A673 (cell line): ENCODE measurements around the gene SLC22A15. TPM values are rescaled to one million over a fixed set of nuclear protein-coding genes. Genes with fewer than 3 reads are reported as not detected.

Source experiments
- BruUV-seq: library from RNA; stranded (reverse); fragments of 400-500 nt; replicated peaks from 2 replicates; lab custom pipeline; 2021; lab: Mats Ljungman, UMichigan
- CTCF ChIA-PET: fragments of 300-600 bp; sonication (Branson Sonifier 250); formaldehyde crosslinking; loops from one replicate; lab custom pipeline; 2022; ENCODE audit warnings: antibody characterized with exemption; lab: Charles Lee
- POLR2A ChIA-PET: fragments of 300-600 bp; sonication (Branson Sonifier 250); formaldehyde crosslinking; loops from one replicate; lab custom pipeline; 2022; ENCODE audit warnings: antibody characterized with exemption; ENCODE audit not compliant: low non-redundant PET; lab: Charles Lee
- DNase-seq: peaks from one replicate; pipeline ENCODE4 v3.0.0-alpha.2; 2015; ENCODE audit warnings: low spot score
- H3K27ac ChIP-seq: fragments of 200-600 bp; sonication (generic); 2 replicates; pipeline ENCODE4 v1.5.1; 2016; ENCODE audit warnings: mixed run types, low read depth, mild to moderate bottlenecking, mixed read lengths, antibody characterized with exemption, low read length; ENCODE audit not compliant: poor library complexity, severe bottlenecking
- H3K27me3 ChIP-seq: fragments of 200-600 bp; sonication (generic); replicated peaks from 2 replicates; pipeline ENCODE4 v1.6.1; 2017; ENCODE audit warnings: mixed run types, low read depth, mild to moderate bottlenecking, mixed read lengths, antibody characterized with exemption, low read length; ENCODE audit not compliant: insufficient read depth, poor library complexity
- H3K36me3 ChIP-seq: fragments of 200-600 bp; sonication (generic); 2 replicates; pipeline ENCODE4 v1.6.1; 2016; ENCODE audit warnings: mixed run types, mild to moderate bottlenecking, mixed read lengths, antibody characterized with exemption, low read length; ENCODE audit not compliant: insufficient read depth, poor library complexity, severe bottlenecking
- H3K4me1 ChIP-seq: fragments of 200-600 bp; sonication (generic); 2 replicates; pipeline ENCODE4 v1.6.1; 2017; ENCODE audit warnings: mixed run types, mild to moderate bottlenecking, mixed read lengths, antibody characterized with exemption, low read length; ENCODE audit not compliant: insufficient read depth, poor library complexity, severe bottlenecking
- H3K4me3 ChIP-seq: fragments of 200-600 bp; sonication (generic); 2 replicates; pipeline ENCODE4 v1.5.1; 2016; ENCODE audit warnings: low read depth, mixed run types, mild to moderate bottlenecking, mixed read lengths, low read length; ENCODE audit not compliant: poor library complexity, severe bottlenecking
- H3K9me3 ChIP-seq: fragments of 200-600 bp; sonication (generic); 2 replicates; pipeline ENCODE4 v1.6.1; 2016; ENCODE audit warnings: mixed run types, low read depth, mild to moderate bottlenecking, mixed read lengths, antibody characterized with exemption, low read length; ENCODE audit not compliant: poor library complexity, severe bottlenecking
- CTCF ChIP-seq: fragments of 300-800, 200-600 bp; sonication (generic); conservative IDR thresholded peaks from 2 replicates; pipeline ENCODE4 v1.5.1; 2017; ENCODE audit warnings: low read depth, mild to moderate bottlenecking, antibody characterized with exemption, low read length, moderate library complexity, mixed read lengths
- EZH2 ChIP-seq: fragments of 200-600 bp; sonication (generic); IDR thresholded peaks from 2 replicates; pipeline ENCODE4 v1.6.1; 2017; ENCODE audit warnings: borderline replicate concordance, low read depth, mild to moderate bottlenecking, mixed read lengths, antibody characterized with exemption, low read length; ENCODE audit not compliant: poor library complexity, severe bottlenecking
- intact Hi-C: fragments of 100-400 bp; cut with micrococcal nuclease; formaldehyde crosslinking; loops from one replicate; pipeline ENCODE4 v1.10.0; 2022; ENCODE audit not compliant: unreplicated experiment
- total RNA-seq: library from RNA; stranded (reverse); gene quantifications from 2 replicates; pipeline ENCODE4 v1.2.3, GENCODE V29; 2021

Gene SLC22A15
- total RNA-seq, 1 experiment from 2014 or later = 0.39 TPM

- no peaks in the 10 kb centered on the region for H3K36me3 ChIP-seq
- no peak for TF ChIP-seq EZH2
- TF ChIP-seq CTCF = no peak
- no peak overlapping the region for H3K27ac ChIP-seq
- POLR2A ChIA-PET = no interaction called here
- no TSS peak for BruUV-seq
- H3K4me3 ChIP-seq = no peak overlapping the region
- CTCF ChIA-PET = no interaction called here
- intact Hi-C loops = no loop called here
- no peaks in the 10 kb centered on the region for H3K4me1 ChIP-seq
- DNase-seq = peak; percentile 64
- H3K9me3 ChIP-seq = no peaks in the 10 kb centered on the region
- H3K27me3 ChIP-seq = no peaks in the 10 kb centered on the region
Measured at GRCh38 chr1:116033322-116033721, 57.0 kb downstream of the SLC22A15 start.

GRCh38 chr1:116036255-116036654, 59.9 kb downstream of the SLC22A15 start:
- no peaks in the 10 kb centered on the region for H3K9me3 ChIP-seq
- H3K36me3 ChIP-seq = no peaks in the 10 kb centered on the region
- H3K4me1 ChIP-seq = no peaks in the 10 kb centered on the region
- ChIA-PET POLR2A (interaction anchor here (0.7 kb wide), 1 partner anchor 28 kb away, joined by 3 read pairs; no protein-coding TSS in a partner anchor), CTCF (no interaction called here)
- no TSS peak for BruUV-seq
- intact Hi-C loops = no loop called here
- H3K27ac ChIP-seq = no peak overlapping the region
- no peak for DNase-seq
- H3K27me3 ChIP-seq = no peaks in the 10 kb centered on the region
- no peak overlapping the region for H3K4me3 ChIP-seq
- TF ChIP-seq CTCF (0 out of 2 replicates have a peak, but pooled peaks have one; percentile 17), EZH2 (no peak)

- H3K27ac ChIP-seq = no peak overlapping the region
- no peaks in the 10 kb centered on the region for H3K4me1 ChIP-seq
- intact Hi-C loops = no loop called here
- no peaks in the 10 kb centered on the region for H3K27me3 ChIP-seq
- TF ChIP-seq EZH2 = no peak
- no peak for TF ChIP-seq CTCF
- DNase-seq = no peak
- no peaks in the 10 kb centered on the region for H3K36me3 ChIP-seq
- no peak overlapping the region for H3K4me3 ChIP-seq
- ChIA-PET POLR2A (no interaction called here), CTCF (no interaction called here)
- H3K9me3 ChIP-seq = no peaks in the 10 kb centered on the region
- no TSS peak for BruUV-seq
Measured at GRCh38 chr1:116038679-116039078, 62.4 kb downstream of the SLC22A15 start.
